DOHH2 (cell line): ENCODE data around the gene PSMD8.

ENCODE experiments used
- H3F3A ChIP-seq: fragments of 200-600 bp; sonication (generic), shearing (Covaris generic); 2 replicates; pipeline ENCODE4 v1.6.0; 2016; ENCODE audit warnings: antibody characterized with exemption, mild to moderate bottlenecking; ENCODE audit not compliant: control insufficient read depth, insufficient read depth
- H3K27ac ChIP-seq: fragments of 200-600 bp; sonication (generic); 2 replicates; pipeline ENCODE4 v1.5.1; 2014; ENCODE audit warnings: low read depth, mild to moderate bottlenecking, low read length, moderate library complexity
- H3K27me3 ChIP-seq: fragments of 200-600 bp; sonication (generic); 2 replicates; pipeline ENCODE4 v1.6.1; 2014; ENCODE audit warnings: mild to moderate bottlenecking, low read length, mixed read lengths; ENCODE audit not compliant: control insufficient read depth
- H3K36me3 ChIP-seq: fragments of 200-600 bp; sonication (generic); 2 replicates; pipeline ENCODE4 v1.6.1; 2014; ENCODE audit warnings: mild to moderate bottlenecking, low read length, moderate library complexity, mixed read lengths; ENCODE audit not compliant: control insufficient read depth
- H3K4me1 ChIP-seq: fragments of 200-600 bp; sonication (generic); 2 replicates; pipeline ENCODE4 v1.6.1; 2014; ENCODE audit warnings: mild to moderate bottlenecking, low read length, mixed read lengths; ENCODE audit not compliant: control insufficient read depth
- H3K4me2 ChIP-seq: fragments of 200-600 bp; sonication (generic); 2 replicates; pipeline ENCODE4 v1.6.0; 2014; ENCODE audit warnings: mild to moderate bottlenecking, low read length, moderate library complexity
- H3K4me3 ChIP-seq: fragments of 200-600 bp; sonication (generic); 2 replicates; pipeline ENCODE4 v1.5.1; 2014; ENCODE audit warnings: mild to moderate bottlenecking, low read length, mixed read lengths
- H3K79me2 ChIP-seq: fragments of 200-600 bp; sonication (generic); 2 replicates; pipeline ENCODE4 v1.6.1; 2014; ENCODE audit warnings: mild to moderate bottlenecking, low read length, mixed read lengths; ENCODE audit not compliant: control insufficient read depth
- H3K9me2 ChIP-seq: fragments of 200-600 bp; sonication (generic); replicated peaks from 2 replicates; pipeline ENCODE4 v1.6.1; 2014; ENCODE audit warnings: mild to moderate bottlenecking, low read length, mixed read lengths; ENCODE audit not compliant: control insufficient read depth
- H3K9me3 ChIP-seq: fragments of 200-600 bp; sonication (generic); 2 replicates; pipeline ENCODE4 v1.6.1; 2014; ENCODE audit warnings: antibody characterized with exemption, low read length, mixed read lengths; ENCODE audit not compliant: control insufficient read depth, insufficient read depth
- H4K20me1 ChIP-seq: fragments of 200-600 bp; sonication (generic); 2 replicates; pipeline ENCODE4 v1.6.0; 2014; ENCODE audit warnings: low read depth, mild to moderate bottlenecking, antibody characterized with exemption, low read length, moderate library complexity; ENCODE audit not compliant: control insufficient read depth, insufficient read depth
- CTCF ChIP-seq: fragments of 200-600 bp; sonication (generic); IDR thresholded peaks from one replicate; pipeline ENCODE4 v1.5.1; 2014; ENCODE audit warnings: antibody characterized with exemption, mild to moderate bottlenecking, low read depth, low read length; ENCODE audit not compliant: poor library complexity, severe bottlenecking
- EZH2phosphoT487 ChIP-seq: fragments of 200-600 bp; sonication (generic); IDR thresholded peaks from 2 replicates; pipeline ENCODE4 v1.6.1; 2017; ENCODE audit warnings: borderline replicate concordance, mild to moderate bottlenecking, antibody characterized with exemption, low read length, moderate library complexity, mixed read lengths

Gene PSMD8

GRCh38 chr19:38331728-38332127, 42.6 kb upstream of the PSMD8 start:
- no peak overlapping the region for H3K4me2 ChIP-seq
- no peaks in the 10 kb centered on the region for H3K27me3 ChIP-seq
- peaks cover 3% of the 10 kb centered on the region; the same call in 1 of the 2 replicates for H3K36me3 ChIP-seq
- no peaks in the 10 kb centered on the region for H3K9me2 ChIP-seq
- H3K9me3 ChIP-seq, result no peaks in the 10 kb centered on the region
- TF ChIP-seq CTCF (no peak), EZH2phosphoT487 (no peak)
- H3K79me2 ChIP-seq, result no peaks in the 10 kb centered on the region
- H3F3A ChIP-seq, result peaks cover 3% of the 10 kb centered on the region; the same call in 1 of the 2 replicates
- no peak overlapping the region for H3K27ac ChIP-seq
- no peaks in the 10 kb centered on the region for H4K20me1 ChIP-seq
- H3K4me1 ChIP-seq, result peaks cover 3% of the 10 kb centered on the region; the same call in 1 of the 2 replicates
- no peak overlapping the region for H3K4me3 ChIP-seq

- H4K20me1 ChIP-seq, result no peaks in the 10 kb centered on the region
- H3F3A ChIP-seq, result peaks cover 3% of the 10 kb centered on the region; the same call in 1 of the 2 replicates
- no peak overlapping the region for H3K4me3 ChIP-seq
- no peak overlapping the region for H3K27ac ChIP-seq
- H3K9me3 ChIP-seq, result no peaks in the 10 kb centered on the region
- TF ChIP-seq EZH2phosphoT487, result no peak
- no peak for TF ChIP-seq CTCF
- H3K36me3 ChIP-seq, result no peaks in the 10 kb centered on the region
- H3K79me2 ChIP-seq, result no peaks in the 10 kb centered on the region
- no peaks in the 10 kb centered on the region for H3K9me2 ChIP-seq
- H3K4me1 ChIP-seq, result peaks cover 8% of the 10 kb centered on the region
- H3K27me3 ChIP-seq, result no peaks in the 10 kb centered on the region
- no peak overlapping the region for H3K4me2 ChIP-seq
Observed at GRCh38 chr19:38333245-38333644, 41.1 kb upstream of the PSMD8 start.

- Histone ChIP-seq H4K20me1 (no peaks in the 10 kb centered on the region), H3K4me2 (peak overlapping the region; percentile 97), H3K4me1 (peaks cover 8% of the 10 kb centered on the region), H3F3A (peaks cover 3% of the 10 kb centered on the region; the same call in 1 of the 2 replicates), H3K4me3 (peak overlapping the region; percentile 90), H3K27ac (peak overlapping the region; percentile 78), H3K36me3 (no peaks in the 10 kb centered on the region), H3K27me3 (no peaks in the 10 kb centered on the region), H3K79me2 (no peaks in the 10 kb centered on the region), H3K9me3 (no peaks in the 10 kb centered on the region), H3K9me2 (no peaks in the 10 kb centered on the region)
- TF ChIP-seq CTCF (no peak), EZH2phosphoT487 (no peak)
Observed at GRCh38 chr19:38335949-38336637, 38.3 kb upstream of the PSMD8 start.
